ENCODE data around the gene SPACA4.
A peak's percentile ranks its signal among the peaks of the same experiment; 100 is the strongest.

SPACA4 gene

GRCh38 chr19:48596679-48597465 is 9.7 kb upstream of the SPACA4 start:
- no peak for DNase-seq (ENCODE audit: low spot score)

- DNase-seq (ENCODE audit: low spot score), result no peak
These were observed 7.4 kb upstream of the SPACA4 start for GRCh38 chr19:48598996-48599700.

GRCh38 chr19:48600679-48601417 is 5.7 kb upstream of the SPACA4 start:
- no peak for DNase-seq (ENCODE audit: low spot score)

- no peak for DNase-seq (ENCODE audit: low spot score)
These were observed 3.5 kb upstream of the SPACA4 start for GRCh38 chr19:48603001-48603400.

GRCh38 chr19:48603449-48603848 is 3.1 kb upstream of the SPACA4 start:
- DNase-seq (ENCODE audit: low spot score), result no peak

- DNase-seq (ENCODE audit: low spot score), result no peak
These were observed 2.7 kb upstream of the SPACA4 start for GRCh38 chr19:48603850-48604249.

- DNase-seq (ENCODE audit: low spot score), result no peak
These were observed 815 bp downstream of the SPACA4 start for GRCh38 chr19:48607359-48607755.

GRCh38 chr19:48608798-48609263 is 2.3 kb downstream of the SPACA4 start:
- DNase-seq (ENCODE audit: low spot score), result peak; percentile 37

GRCh38 chr19:48609571-48610108 is 3.1 kb downstream of the SPACA4 start:
- no peak for DNase-seq (ENCODE audit: low spot score)

- no peak for DNase-seq (ENCODE audit: low spot score)
These were observed 5.3 kb downstream of the SPACA4 start for GRCh38 chr19:48611872-48612271.

GRCh38 chr19:48613024-48613851 is 6.7 kb downstream of the SPACA4 start:
- no peak for DNase-seq (ENCODE audit: low spot score)

- no peak for DNase-seq (ENCODE audit: low spot score)
These were observed 7.4 kb downstream of the SPACA4 start for GRCh38 chr19:48613852-48614435.

- no peak for DNase-seq (ENCODE audit: low spot score)
These were observed 8.1 kb downstream of the SPACA4 start, which contains the start of gene FAM83E for GRCh38 chr19:48614436-48615230. TSS of gene FAM83E (minus strand) at chr19:48615076. CDS start at chr19:48613372, 1,704 bp downstream.

GRCh38 chr19:48615231-48616040 is 8.9 kb downstream of the SPACA4 start:
- no peak for DNase-seq (ENCODE audit: low spot score)

- DNase-seq (ENCODE audit: low spot score), result no peak
These were observed 9.5 kb downstream of the SPACA4 start for GRCh38 chr19:48616041-48616436.

GRCh38 chr19:48616491-48617056 is 10.0 kb downstream of the SPACA4 start:
- DNase-seq (ENCODE audit: low spot score), result no peak

GRCh38 chr19:48617146-48617937 is 10.8 kb downstream of the SPACA4 start:
- DNase-seq (ENCODE audit: low spot score), result no peak

GRCh38 chr19:48618278-48618915 is 11.9 kb downstream of the SPACA4 start:
- DNase-seq (ENCODE audit: low spot score), result peak; percentile 18
